ENCODE results near the gene UNK. TPM values are rescaled to one million over a fixed set of nuclear protein-coding genes. Genes with fewer than 3 reads are reported as not detected.
"Not testable (repeated sequence)": the region's sequence is repeated elsewhere in the genome, so short reads cannot be mapped to it uniquely, and the experiment has no call there.

Gene UNK
- total RNA-seq, 1 experiment from 2014 or later, result 26.3 TPM

DNA sequence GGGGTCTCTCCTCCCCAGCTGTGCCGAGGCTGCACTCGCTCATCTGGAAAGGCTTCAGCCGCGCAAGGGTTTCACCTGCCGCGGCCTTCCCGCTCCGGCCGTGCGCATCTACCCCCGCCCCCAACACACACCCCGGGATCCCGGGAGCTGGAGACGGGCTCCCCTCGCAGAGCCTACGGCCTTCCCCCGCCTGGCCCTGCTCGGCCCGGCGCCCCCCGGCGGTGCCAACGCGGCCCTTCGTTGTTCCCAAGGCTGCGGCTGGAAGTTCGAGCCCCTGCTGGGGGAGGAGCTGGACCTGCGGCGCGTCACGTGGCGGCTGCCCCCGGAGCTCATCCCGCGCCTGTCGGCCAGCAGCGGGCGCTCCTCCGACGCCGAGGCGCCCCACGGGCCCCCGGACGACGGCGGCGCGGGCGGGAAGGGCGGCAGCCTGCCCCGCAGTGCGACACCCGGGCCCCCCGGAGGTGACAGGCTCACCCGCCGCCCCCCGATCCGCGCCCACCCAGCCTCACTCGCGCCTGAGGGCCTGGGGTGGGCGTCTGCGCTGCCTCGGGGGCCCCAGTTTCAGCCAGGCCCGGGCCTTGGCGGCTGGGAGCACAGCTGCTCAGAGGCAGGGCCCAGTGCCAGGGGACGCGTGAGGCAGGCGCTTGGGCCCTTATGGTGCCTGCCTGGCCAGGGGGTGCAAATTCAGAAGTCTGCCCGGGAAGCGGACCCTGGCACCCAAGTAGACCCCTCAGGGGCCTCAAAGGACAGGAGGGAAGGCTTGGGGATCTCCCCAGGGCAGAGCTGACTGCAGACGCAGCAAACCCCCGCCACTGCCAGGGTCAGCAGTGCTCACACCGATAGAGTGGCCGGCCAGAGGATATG is 30.9 kb upstream of the UNK start:
- DNase-seq (ENCODE audit: low read depth), result peak; percentile 57

DNA sequence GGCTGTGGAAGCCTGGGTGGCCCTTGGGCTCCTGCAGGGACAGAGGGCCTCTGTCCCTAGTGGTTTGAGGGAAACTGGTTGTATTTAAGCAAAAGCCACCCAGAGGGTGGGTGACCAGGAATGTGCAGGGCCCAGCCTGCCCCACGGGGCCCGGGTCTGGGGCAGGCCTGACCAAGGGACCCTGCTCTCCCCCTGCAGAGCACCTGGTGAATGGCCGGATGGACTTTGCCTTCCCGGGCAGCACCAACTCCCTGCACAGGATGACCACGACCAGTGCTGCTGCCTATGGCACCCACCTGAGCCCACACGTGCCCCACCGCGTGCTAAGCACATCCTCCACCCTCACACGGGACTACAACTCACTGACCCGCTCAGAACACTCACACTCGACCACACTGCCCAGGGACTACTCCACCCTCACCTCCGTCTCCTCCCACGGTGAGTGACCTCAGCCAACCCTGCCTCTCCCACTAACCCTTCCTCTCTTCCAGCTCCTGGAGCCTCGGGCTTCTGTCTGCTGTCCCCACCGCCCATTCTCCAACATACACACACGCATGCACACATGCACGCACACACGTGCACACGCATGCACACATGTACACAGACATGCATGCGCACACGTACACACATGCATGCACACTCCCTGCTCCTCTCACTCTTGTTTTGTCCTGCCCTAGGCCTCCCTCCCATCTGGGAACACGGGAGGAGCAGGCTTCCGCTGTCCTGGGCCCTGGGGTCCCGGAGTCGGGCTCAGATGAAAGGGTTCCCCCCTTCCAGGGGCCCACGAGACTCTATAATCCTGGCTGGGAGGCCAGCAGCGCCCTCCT is 30.0 kb upstream of the UNK start:
- DNase-seq (ENCODE audit: low read depth), result no peak

DNA sequence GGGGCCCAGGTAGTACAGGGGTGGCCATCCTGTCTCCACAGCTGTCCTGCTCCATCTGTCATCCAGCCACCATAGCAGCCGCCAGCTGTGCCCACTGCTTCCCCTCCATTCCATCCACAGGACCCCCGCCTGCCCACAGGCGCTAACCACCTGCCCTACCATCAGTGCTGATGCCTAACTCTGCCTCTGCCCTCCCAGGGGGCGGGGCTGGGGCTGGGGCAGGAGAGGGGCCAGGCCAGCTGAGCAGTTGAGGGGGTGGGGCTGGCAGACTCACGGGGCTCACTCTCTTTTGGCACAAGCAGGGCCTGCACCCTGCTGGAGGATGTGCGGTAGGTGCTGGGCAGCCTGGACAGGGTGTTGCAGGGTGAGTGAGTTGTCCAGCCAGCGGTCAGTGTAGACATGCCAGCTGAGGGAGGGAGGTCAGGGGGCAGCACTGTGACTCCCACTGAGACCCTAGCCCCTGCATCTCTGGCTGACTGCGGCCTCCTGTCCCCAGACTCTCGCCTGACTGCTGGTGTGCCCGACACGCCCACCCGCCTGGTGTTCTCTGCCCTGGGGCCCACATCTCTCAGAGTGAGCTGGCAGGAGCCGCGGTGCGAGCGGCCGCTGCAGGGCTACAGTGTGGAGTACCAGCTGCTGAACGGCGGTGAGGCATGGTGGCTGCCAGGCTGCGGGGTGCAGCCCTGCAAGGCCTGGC is 29.3 kb upstream of the UNK start:
- DNase-seq (ENCODE audit: low read depth), result no peak

DNA sequence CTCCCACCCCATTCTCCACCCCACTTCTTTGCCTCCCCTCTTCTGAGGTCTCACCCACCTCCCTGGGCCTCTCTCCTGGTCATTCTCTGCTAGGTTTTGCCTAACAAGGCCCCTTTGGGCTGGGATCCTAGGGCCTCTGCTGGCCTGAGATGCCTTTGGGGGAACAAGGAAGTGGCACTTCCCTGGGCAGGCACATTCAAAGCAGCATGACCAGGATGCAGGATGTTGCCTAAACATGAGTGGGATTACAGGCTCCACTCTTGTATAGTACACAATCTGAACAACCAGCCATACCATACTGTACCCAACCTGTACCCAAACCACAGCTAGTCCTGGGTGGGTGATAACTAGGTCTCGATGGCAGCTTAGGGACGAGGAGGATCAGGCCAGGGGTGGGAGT is 28.6 kb upstream of the UNK start:
- no peak for DNase-seq (ENCODE audit: low read depth)

DNA sequence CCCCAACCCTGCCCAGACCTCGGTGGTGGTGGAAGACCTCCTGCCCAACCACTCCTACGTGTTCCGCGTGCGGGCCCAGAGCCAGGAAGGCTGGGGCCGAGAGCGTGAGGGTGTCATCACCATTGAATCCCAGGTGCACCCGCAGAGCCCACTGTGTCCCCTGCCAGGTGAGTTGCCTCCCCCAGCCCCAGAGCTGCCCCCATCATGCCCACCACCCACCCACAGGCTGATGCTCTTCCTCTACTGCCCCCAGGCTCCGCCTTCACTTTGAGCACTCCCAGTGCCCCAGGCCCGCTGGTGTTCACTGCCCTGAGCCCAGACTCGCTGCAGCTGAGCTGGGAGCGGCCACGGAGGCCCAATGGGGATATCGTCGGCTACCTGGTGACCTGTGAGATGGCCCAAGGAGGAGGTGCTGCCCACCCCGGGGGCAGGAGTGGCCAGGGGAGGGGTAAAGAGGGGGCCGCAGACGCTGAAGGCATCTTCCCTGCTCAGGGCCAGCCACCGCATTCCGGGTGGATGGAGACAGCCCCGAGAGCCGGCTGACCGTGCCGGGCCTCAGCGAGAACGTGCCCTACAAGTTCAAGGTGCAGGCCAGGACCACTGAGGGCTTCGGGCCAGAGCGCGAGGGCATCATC is 28.0 kb upstream of the UNK start:
- no peak for DNase-seq (ENCODE audit: low read depth)

DNA sequence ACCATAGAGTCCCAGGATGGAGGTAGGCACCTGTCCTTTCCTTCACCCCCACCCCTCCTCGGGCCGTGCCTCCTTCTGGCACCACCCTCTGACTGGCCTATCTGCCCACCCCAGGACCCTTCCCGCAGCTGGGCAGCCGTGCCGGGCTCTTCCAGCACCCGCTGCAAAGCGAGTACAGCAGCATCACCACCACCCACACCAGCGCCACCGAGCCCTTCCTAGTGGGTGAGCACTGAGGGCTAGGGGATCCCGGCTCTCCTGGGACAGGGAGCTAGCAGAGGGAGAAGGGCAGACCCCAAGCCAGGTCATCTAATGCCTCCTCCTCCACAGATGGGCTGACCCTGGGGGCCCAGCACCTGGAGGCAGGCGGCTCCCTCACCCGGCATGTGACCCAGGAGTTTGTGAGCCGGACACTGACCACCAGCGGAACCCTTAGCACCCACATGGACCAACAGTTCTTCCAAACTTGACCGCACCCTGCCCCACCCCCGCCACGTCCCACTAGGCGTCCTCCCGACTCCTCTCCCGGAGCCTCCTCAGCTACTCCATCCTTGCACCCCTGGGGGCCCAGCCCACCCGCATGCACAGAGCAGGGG is 27.4 kb upstream of the UNK start:
- DNase-seq (ENCODE audit: low read depth), result no peak

DNA sequence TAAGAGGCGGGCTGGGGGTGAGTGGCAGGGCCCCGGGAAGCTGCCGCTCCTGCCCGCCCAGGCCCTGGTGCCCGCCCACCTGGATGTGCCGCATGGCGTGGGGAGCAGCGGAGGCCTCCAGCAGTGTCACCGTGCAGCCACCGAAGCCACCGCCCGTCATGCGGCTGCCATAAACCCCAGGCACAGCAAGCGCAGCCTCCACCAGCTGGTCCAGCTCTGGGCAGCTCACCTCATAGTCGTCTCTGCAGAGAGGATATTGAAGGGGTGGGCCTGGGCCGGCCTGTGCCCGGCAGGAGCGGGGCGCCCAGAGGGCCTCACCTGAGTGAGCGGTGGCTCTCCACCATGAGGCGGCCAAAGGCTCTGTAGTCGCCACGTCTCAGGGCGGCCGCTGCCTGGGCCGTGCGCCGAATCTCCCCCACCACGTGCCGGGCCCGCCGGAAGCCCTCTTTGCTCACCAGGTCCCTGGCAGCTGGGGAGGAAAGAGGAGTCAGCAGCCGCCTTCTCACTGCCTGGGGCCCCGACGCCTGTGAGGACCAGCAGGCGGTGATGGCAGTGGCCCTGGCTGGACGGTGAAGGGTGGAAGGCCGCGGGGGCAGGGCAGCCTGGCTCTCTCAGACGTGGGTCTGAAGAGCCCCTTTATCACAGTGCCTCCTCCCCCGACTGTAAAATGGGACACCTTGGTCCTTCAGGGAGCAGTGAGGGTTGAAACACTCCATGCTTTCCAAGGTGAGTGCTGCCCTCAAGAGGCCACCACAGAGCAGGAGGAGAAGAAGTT is 26.3 kb upstream of the UNK start:
- no peak for DNase-seq (ENCODE audit: low read depth)

DNA sequence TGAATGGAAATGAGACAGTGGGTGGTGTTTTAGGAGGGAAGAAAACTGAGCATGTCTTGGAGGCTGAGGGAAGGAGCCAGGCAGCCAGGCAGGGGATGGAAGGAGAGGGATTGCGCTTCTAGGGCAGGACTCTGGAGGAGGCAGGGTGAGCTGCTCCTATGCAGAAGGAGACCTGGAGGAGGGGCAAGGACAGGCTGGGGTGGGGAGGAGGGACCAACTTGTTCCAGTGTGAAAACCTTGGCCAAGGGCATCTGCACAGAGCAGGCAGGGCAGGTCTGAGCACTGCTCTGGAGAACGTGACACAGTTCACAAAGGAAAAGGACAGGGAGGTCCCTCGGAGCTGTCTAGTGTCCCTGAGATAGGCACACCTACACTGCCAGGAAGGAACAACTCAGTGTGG is 25.1 kb upstream of the UNK start:
- no peak for DNase-seq (ENCODE audit: low read depth)

DNA sequence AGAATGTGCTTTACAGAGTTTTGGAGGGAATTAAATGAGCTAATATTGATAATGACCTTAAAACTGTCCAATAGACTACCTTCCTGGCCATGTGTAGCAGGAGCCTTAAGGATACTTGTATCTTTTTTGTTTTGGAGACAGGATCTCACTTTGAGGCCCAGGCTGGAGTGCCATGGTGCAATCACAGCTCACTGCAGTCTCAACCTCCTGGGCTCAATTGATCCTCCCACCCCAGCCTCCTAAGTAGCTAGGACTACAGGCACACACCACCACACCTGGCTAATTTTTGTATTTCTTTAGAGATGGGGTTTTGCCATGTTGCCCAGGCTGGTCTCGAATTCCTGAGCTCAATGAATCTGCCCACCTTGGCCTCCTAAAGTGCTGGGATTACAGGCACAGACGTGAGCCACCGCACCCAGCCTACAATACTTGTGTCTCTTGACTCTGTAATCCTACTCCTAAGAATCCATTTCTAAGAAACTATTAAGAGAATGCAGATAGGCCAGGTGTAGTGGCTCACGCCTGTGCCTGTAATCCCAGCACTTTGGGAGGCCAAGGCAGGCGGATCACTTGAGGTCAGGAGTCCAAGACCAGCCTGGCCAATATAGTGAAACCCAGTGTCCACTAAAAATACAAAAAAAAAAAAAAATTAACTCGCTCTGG is 24.5 kb upstream of the UNK start:
- DNase-seq (ENCODE audit: low read depth), result not testable (repeated sequence)

DNA sequence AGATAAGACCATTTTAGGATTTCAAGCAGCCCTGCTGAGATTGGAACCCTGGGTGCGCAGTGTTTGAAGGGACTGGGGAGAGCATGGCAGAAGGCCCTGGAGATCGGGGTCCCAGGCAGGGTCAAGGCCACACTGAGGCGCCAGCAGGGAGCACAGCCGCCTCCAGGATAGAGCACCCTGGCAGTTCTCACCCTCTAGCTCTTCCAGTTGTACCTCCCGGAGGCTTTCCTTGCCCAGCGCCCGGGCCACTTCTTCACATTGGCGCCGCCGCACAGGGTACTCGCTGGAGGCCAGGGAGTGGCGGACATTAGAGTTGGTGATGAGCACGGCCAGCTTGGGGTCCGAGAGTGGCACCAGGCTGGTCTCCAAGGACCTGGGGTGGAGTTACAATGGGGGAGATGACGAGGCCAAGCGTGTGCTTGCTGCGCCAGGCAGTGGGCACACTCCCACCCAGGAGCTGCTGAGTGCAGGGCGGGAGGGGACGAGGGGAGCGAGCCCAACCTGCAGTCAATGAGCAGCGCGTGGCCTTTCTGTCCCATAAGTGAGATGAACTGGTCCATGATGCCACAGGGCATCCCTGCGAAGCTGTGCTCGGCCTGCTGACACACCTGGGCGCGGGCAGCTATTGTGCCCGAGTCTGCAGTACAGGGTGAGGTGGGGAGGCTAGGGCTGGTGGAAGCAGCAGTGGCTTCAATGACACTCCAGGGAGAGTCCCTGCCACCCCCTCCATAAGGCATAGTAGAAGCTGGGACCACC is 21.9 kb upstream of the UNK start:
- DNase-seq (ENCODE audit: low read depth), result no peak

DNA sequence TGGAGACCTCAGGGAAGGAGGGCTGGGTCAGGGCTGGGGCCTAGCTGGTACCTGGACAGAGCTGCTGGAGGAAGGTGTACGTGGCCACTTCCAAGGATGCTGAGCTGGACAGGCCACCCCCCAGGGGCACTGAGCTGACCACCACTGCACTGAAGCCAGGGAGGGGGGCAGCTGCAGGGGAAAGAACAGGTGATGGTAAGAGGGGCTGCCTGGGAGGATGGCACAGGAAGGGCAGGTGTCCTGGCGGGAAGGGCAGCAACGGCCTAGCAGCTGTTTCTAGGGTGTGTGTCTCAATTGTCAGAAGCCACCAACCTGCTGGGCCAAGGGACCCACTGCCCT is 21.4 kb upstream of the UNK start:
- DNase-seq (ENCODE audit: low read depth), result no peak

DNA sequence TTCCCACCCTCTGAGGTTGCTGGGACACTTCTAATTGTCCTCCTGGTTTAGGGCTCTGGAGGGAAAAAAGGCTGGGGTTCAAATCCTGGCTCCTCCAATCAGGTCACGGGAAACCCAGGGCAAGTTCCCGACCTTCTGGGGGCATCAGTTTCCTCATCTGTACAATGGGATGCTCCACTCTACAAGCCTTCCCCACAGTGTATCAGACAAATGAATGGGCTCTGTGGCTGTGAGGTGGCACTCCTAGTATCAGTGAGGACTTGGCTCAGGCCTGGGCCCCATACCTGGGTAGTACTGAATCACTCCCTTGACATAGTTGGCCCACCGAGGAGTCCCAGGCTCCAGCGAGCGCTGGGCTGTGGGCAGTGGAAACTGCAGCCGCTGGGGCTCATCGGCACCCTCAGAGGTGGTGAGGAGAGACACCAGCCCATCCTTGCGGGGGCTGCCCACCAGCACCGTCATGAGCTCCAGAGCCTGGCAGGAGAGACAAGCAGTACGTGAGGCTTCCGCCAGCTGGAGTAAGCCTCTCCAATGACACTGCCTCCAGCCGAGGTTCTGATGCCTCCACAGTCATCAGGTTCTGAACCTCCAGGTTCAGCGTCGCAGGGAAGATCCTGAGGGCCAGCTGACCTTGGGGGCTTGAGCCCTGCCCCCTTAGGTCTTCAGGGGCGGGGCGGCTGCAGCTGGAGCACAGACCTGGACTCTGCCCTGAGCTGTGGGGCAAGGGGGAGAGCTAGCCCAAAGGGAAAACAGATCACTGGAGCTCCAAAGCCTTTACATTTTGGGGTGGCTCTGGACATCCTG is 20.8 kb upstream of the UNK start:
- no peak for DNase-seq (ENCODE audit: low read depth)

DNA sequence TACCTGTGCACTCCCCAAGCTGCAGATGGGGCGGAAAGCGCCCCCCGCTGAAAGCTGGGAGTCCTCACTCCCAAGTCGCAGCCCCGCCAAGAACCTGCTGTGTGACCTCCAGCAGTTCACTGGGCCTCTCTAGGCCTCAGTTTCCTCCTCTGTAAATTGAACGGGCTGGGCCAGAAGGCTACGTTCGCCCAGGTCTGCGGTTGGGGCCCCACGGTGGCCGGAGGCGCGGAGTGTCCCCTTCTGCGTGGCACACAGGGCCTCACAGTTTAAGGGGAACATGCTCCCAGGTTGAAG is 20.2 kb upstream of the UNK start:
- DNase-seq (ENCODE audit: low read depth), result no peak

DNA sequence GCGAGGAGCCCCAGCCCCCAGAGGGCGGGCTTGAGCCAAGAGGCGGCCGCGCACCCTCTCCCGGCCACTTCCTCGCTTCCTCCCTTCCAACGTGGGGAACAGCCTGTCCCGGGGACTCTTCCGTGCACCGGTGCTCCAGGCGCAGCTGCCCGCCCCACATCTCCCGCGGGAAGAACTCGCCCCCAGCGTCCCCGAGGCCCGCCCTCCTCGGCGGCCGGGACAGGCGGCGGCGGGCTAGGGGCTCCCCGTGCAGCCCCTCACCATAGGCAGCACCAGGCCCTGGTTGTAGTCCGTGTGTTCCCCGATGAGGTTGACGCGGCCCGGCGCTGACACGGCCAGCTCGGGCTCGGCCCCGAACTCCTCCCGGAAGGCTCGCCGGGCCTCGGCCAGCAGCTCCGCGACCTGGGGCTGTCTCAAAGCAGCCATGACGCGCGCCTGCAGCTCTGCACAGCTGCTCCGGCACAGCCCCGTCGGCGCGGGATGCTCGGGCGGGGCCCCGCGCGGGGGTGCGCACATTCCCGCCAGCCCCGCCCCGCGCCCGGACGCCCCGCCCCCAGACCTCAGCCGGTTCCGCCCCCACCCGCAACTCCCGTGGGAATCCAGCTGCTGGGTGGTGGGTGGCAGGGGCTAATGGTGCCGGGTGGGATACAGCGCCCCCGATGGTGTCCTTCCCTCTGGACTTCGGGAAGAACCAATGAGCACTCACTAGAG is 19.7 kb upstream of the UNK start, which contains the start of gene GALK1:
GALK1 (minus strand) TSS at position 482 of the 711 bp plus-strand sequence; CDS start at position 426, 56 bp downstream.
- peak; percentile 66 for DNase-seq (ENCODE audit: low read depth)

DNA sequence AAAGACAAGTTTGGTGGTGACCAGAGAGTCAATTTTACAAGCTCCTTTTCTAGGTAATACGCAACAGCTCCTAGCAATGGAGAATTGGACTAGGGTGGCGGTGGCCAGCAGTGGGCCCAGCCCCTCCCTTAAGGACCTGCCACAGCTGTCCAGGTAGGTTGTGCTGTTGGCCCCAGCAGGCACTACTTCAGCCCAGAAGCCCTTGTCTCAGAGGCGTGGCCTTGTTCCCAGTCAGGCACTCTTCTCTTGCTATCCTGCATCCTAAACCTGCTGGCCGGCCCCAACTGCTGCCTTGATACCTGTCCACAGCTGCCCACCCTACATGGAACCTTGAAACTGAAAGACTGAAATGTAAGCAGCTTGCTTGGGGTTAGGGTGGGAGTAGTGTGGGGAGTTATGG is 18.6 kb upstream of the UNK start:
- no peak for DNase-seq (ENCODE audit: low read depth)

DNA sequence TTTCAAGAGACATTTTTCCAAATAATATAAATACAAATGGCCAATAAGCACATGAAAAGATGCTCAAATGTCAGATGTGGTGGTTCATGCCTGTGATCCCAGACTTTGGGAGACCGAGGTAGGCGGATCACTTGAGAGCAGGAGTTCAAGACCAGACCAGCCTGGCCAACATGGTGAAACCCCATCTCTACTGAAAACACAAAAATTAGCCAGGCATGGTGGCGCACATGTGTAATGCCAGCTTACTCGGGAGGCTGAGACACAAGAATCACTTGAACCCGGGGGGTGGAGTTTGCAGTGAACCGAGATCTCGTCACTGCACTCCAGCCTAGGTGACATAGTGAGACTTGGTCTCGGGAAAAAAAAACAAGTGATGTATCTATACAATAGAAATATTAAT is 16.7 kb upstream of the UNK start:
- no peak for DNase-seq (ENCODE audit: low read depth)

DNA sequence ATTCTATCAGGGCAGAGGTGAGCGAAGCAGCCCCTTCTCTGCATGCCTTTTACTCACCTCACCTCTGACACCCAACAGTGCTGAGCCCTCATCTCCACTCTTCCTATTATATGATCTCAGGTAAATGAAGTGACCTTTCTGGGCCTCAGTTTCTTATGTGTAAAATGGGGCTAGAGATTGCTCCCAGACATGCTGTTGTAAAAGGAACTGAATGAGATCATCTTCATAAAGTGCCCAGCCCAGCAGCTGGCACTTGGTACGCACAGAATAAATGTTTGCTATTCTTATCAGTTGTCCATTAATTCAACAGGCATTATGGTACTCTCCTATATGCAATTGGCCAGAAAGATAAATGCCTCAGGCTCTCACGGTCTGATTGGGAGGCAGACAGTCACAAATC is 15.1 kb upstream of the UNK start:
- no peak for DNase-seq (ENCODE audit: low read depth)
